WTC11 (cell line): ENCODE data around the gene ANKRD27. TPM values are rescaled to one million over a fixed set of nuclear protein-coding genes. Genes with fewer than 3 reads are reported as not detected.
"Not testable (repeated sequence)": the region's sequence is repeated elsewhere in the genome, so short reads cannot be mapped to it uniquely, and the experiment has no call there.

Experiments
- ATAC-seq: fragments of 200-7000 bp; cut with Tn5 transposase; 2 replicates; pipeline ENCODE4 v1.10.0; 2021; ENCODE audit warnings: mild to moderate bottlenecking, moderate library complexity
- CTCF ChIA-PET: fragments of 300-600 bp; sonication (Branson Sonifier 250); formaldehyde crosslinking; loops from one replicate; lab custom pipeline; 2021; ENCODE audit warnings: antibody characterized with exemption; lab: Charles Lee
- POLR2A ChIA-PET: fragments of 350-600 bp; sonication (Branson Sonifier 250); formaldehyde crosslinking; loops from one replicate; lab custom pipeline; 2021; ENCODE audit warnings: antibody characterized with exemption; lab: Charles Lee
- DNase-seq: peaks from one replicate; pipeline ENCODE4 v3.0.0; 2021; ENCODE audit warnings: low spot score
- H3K27ac Mint-ChIP-seq: 2 replicates; pipeline ENCODE4 v1.8.0; 2021; ENCODE audit warnings: mixed read lengths
- H3K27me3 Mint-ChIP-seq: 2 replicates; pipeline ENCODE4 v1.8.0; 2021; ENCODE audit warnings: low read depth, mild to moderate bottlenecking, moderate library complexity, mixed read lengths
- H3K36me3 Mint-ChIP-seq: 2 replicates; pipeline ENCODE4 v1.8.0; 2021; ENCODE audit warnings: mixed read lengths
- H3K4me1 Mint-ChIP-seq: 2 replicates; pipeline ENCODE4 v1.8.0; 2022; ENCODE audit warnings: mixed read lengths
- H3K4me3 Mint-ChIP-seq: 2 replicates; pipeline ENCODE4 v1.8.0; 2021; ENCODE audit warnings: mild to moderate bottlenecking, moderate library complexity, mixed read lengths
- H3K9me3 Mint-ChIP-seq: 2 replicates; pipeline ENCODE4 v1.8.0; 2021; ENCODE audit warnings: mixed read lengths
- CBFB ChIP-seq: sonication (generic); formaldehyde crosslinking; IDR thresholded peaks from 2 replicates; pipeline ENCODE4 v1.8.1; 2022; ENCODE audit warnings: mild to moderate bottlenecking, low read depth, missing genetic modification reagents
- CREM ChIP-seq: sonication (generic); formaldehyde crosslinking; IDR thresholded peaks from 2 replicates; pipeline ENCODE4 v1.8.1; 2022; ENCODE audit warnings: mild to moderate bottlenecking, missing genetic modification reagents, moderate library complexity
- HMGA2 ChIP-seq: fragments of 250-450 bp; sonication (Bioruptor Pico); IDR thresholded peaks from 2 replicates; pipeline ENCODE4 v1.4.0; 2021; ENCODE audit warnings: mild to moderate bottlenecking, moderate library complexity
- JUN ChIP-seq: sonication (generic); formaldehyde crosslinking; IDR thresholded peaks from 2 replicates; pipeline ENCODE4 v1.8.0; 2023; ENCODE audit warnings: mild to moderate bottlenecking, missing genetic modification reagents
- NFE2L1 ChIP-seq: sonication (generic); formaldehyde crosslinking; IDR thresholded peaks from 2 replicates; pipeline ENCODE4 v1.8.1; 2023; ENCODE audit warnings: missing genetic modification reagents
- NR2C2 ChIP-seq: sonication (generic); formaldehyde crosslinking; IDR thresholded peaks from 2 replicates; pipeline ENCODE4 v1.8.0; 2022; ENCODE audit warnings: mild to moderate bottlenecking, missing genetic modification reagents
- NR3C1 ChIP-seq: sonication (generic); formaldehyde crosslinking; conservative IDR thresholded peaks from 2 replicates; pipeline ENCODE4 v1.8.1; 2023; ENCODE audit warnings: low read depth, mild to moderate bottlenecking, missing genetic modification reagents
- PRRX2 ChIP-seq: fragments of 250-450 bp; sonication (Bioruptor Pico); IDR thresholded peaks from 2 replicates; pipeline ENCODE4 v1.8.0; 2021; ENCODE audit warnings: mild to moderate bottlenecking
- RELA ChIP-seq: sonication (generic); formaldehyde crosslinking; IDR thresholded peaks from 2 replicates; pipeline ENCODE4 v1.8.1; 2022; ENCODE audit warnings: missing genetic modification reagents, mild to moderate bottlenecking, borderline replicate concordance
- RORB ChIP-seq: fragments of 250-450 bp; sonication (Bioruptor Pico); IDR thresholded peaks from 2 replicates; pipeline ENCODE4 v1.9.0; 2021; ENCODE audit warnings: mild to moderate bottlenecking
- SP1 ChIP-seq: sonication (generic); formaldehyde crosslinking; conservative IDR thresholded peaks from 2 replicates; pipeline ENCODE4 v1.8.1; 2022; ENCODE audit warnings: missing genetic modification reagents
- TP53 ChIP-seq: sonication (generic); formaldehyde crosslinking; IDR thresholded peaks from 2 replicates; pipeline ENCODE4 v1.8.1; 2023; ENCODE audit warnings: mild to moderate bottlenecking, missing genetic modification reagents
- USF2 ChIP-seq: sonication (generic); formaldehyde crosslinking; IDR thresholded peaks from 2 replicates; pipeline ENCODE4 v1.8.1; 2023; ENCODE audit warnings: mild to moderate bottlenecking, missing genetic modification reagents, moderate library complexity
- ZBTB21 ChIP-seq: sonication (generic); formaldehyde crosslinking; IDR thresholded peaks from 2 replicates; pipeline ENCODE4 v1.8.1; 2023; ENCODE audit warnings: mild to moderate bottlenecking, missing genetic modification reagents, borderline replicate concordance
- ZNF121 ChIP-seq: sonication (generic); formaldehyde crosslinking; IDR thresholded peaks from 2 replicates; pipeline ENCODE4 v1.8.0; 2023; ENCODE audit warnings: missing genetic modification reagents
- total RNA-seq: library from RNA; stranded (reverse); gene quantifications from 3 replicates; pipeline ENCODE4 v1.2.3, GENCODE V29; 2021
- TF ChIP-seq, protein P1 (sequence below): sonication (generic); formaldehyde crosslinking; IDR thresholded peaks from 2 replicates; pipeline ENCODE4 v1.8.0; 2022; ENCODE audit warnings: missing genetic modification reagents
- TF ChIP-seq, protein P2 (sequence below): sonication (generic); formaldehyde crosslinking; IDR thresholded peaks from 2 replicates; pipeline ENCODE4 v1.8.0; 2022; ENCODE audit warnings: mild to moderate bottlenecking, missing genetic modification reagents
- TF ChIP-seq, protein P3 (sequence below): fragments of 250-450 bp; sonication (Bioruptor Pico); IDR thresholded peaks from 2 replicates; pipeline ENCODE4 v1.9.0; 2021; ENCODE audit warnings: moderate library complexity, mild to moderate bottlenecking, inconsistent platforms, borderline replicate concordance
- TF ChIP-seq, protein P4 (sequence below): sonication (generic); formaldehyde crosslinking; IDR thresholded peaks from 2 replicates; pipeline ENCODE4 v1.8.1; 2023; ENCODE audit warnings: mild to moderate bottlenecking, missing genetic modification reagents, borderline replicate concordance
- TF ChIP-seq, protein P5 (sequence below): sonication (generic); formaldehyde crosslinking; conservative IDR thresholded peaks from 2 replicates; pipeline ENCODE4 v1.8.1; 2022; ENCODE audit warnings: mild to moderate bottlenecking, missing genetic modification reagents
- TF ChIP-seq, protein P6 (sequence below): sonication (generic); formaldehyde crosslinking; IDR thresholded peaks from 2 replicates; pipeline ENCODE4 v1.8.1; 2023; ENCODE audit warnings: mild to moderate bottlenecking, missing genetic modification reagents, moderate library complexity

Gene ANKRD27
- total RNA-seq, 1 experiment from 2014 or later, result 48.6 TPM

GRCh38 chr19:32717496-32717895 lies 42.5 kb upstream of the ANKRD27 start:
- ATAC-seq (no peak), DNase-seq (no peak)
- ChIA-PET CTCF (interaction anchor here (2.1 kb wide), 1 partner anchor 42 kb away, joined by 6 read pairs; the partner anchor contains the start of genes ANKRD27 and RGS9BP), POLR2A (no interaction called here)
- H3K4me1 Mint-ChIP-seq, result peaks cover 5% of the 10 kb centered on the region
- TF ChIP-seq, protein P1, sequence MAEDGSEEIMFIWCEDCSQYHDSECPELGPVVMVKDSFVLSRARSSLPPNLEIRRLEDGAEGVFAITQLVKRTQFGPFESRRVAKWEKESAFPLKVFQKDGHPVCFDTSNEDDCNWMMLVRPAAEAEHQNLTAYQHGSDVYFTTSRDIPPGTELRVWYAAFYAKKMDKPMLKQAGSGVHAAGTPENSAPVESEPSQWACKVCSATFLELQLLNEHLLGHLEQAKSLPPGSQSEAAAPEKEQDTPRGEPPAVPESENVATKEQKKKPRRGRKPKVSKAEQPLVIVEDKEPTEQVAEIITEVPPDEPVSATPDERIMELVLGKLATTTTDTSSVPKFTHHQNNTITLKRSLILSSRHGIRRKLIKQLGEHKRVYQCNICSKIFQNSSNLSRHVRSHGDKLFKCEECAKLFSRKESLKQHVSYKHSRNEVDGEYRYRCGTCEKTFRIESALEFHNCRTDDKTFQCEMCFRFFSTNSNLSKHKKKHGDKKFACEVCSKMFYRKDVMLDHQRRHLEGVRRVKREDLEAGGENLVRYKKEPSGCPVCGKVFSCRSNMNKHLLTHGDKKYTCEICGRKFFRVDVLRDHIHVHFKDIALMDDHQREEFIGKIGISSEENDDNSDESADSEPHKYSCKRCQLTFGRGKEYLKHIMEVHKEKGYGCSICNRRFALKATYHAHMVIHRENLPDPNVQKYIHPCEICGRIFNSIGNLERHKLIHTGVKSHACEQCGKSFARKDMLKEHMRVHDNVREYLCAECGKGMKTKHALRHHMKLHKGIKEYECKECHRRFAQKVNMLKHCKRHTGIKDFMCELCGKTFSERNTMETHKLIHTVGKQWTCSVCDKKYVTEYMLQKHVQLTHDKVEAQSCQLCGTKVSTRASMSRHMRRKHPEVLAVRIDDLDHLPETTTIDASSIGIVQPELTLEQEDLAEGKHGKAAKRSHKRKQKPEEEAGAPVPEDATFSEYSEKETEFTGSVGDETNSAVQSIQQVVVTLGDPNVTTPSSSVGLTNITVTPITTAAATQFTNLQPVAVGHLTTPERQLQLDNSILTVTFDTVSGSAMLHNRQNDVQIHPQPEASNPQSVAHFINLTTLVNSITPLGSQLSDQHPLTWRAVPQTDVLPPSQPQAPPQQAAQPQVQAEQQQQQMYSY (CRISPR knock-in tag), result no peak
- TF ChIP-seq, protein P2, sequence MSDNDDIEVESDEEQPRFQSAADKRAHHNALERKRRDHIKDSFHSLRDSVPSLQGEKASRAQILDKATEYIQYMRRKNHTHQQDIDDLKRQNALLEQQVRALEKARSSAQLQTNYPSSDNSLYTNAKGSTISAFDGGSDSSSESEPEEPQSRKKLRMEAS (CRISPR knock-in tag), result no peak
- TF ChIP-seq NFE2L1 (CRISPR knock-in tag) (no peak), JUN (CRISPR knock-in tag) (no peak), CBFB (no peak)
- TF ChIP-seq, protein P3, sequence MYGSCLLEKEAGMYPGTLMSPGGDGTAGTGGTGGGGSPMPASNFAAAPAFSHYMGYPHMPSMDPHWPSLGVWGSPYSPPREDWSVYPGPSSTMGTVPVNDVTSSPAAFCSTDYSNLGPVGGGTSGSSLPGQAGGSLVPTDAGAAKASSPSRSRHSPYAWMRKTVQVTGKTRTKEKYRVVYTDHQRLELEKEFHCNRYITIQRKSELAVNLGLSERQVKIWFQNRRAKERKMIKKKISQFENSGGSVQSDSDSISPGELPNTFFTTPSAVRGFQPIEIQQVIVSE (CRISPR knock-in tag), result no peak
- H3K9me3 Mint-ChIP-seq, result peaks cover 3% of the 10 kb centered on the region
- 0 out of 2 replicates have a peak, but pooled peaks cover 2% of the 10 kb centered on the region for H3K36me3 Mint-ChIP-seq
- no peak overlapping the region for H3K4me3 Mint-ChIP-seq
- no peak overlapping the region; the same call in 1 of the 2 replicates for H3K27ac Mint-ChIP-seq
- no peaks in the 10 kb centered on the region for H3K27me3 Mint-ChIP-seq

DNA sequence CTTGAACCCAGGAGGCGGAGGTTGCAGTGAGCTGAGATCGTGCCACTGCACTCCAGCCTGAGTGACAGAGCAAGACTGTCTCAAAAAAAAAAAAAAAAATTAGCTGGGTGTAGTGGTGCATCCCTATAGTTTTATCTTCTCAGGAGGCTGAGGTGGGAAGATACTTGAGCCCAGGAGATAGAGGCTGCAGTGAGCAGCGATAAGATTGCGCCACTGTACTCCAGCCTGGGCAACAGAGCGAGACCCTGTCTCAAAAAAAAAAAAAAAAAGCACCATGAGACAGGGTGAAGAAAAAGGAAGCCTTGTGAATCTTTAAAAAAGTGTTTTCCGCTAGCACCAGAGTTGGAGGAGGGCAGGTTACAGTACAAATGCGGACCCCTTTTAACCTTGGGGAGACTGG lies 41.2 kb upstream of the ANKRD27 start:
- POLR2A ChIA-PET, H3K4me1 Mint-ChIP-seq, H3K4me3 Mint-ChIP-seq, CTCF ChIA-PET, H3K27me3 Mint-ChIP-seq, H3K9me3 Mint-ChIP-seq, H3K27ac Mint-ChIP-seq, DNase-seq, H3K36me3 Mint-ChIP-seq, ATAC-seq: not testable (repeated sequence)

GRCh38 chr19:32711747-32712146 lies 36.8 kb upstream of the ANKRD27 start:
- Mint-ChIP-seq H3K36me3 (no peaks in the 10 kb centered on the region), H3K27ac (no peak overlapping the region)
- ATAC-seq, result no peak

GRCh38 chr19:32709032-32709431 lies 34.1 kb upstream of the ANKRD27 start:
- peaks cover 5% of the 10 kb centered on the region for H3K27me3 Mint-ChIP-seq
- peaks cover 6% of the 10 kb centered on the region for H3K36me3 Mint-ChIP-seq
- no peaks in the 10 kb centered on the region for H3K4me1 Mint-ChIP-seq
- ATAC-seq (no peak), DNase-seq (no peak)
- H3K9me3 Mint-ChIP-seq, result peaks cover 6% of the 10 kb centered on the region
- H3K27ac Mint-ChIP-seq, result no peak overlapping the region
- ChIA-PET POLR2A (no interaction called here), CTCF (interaction anchor here (0.6 kb wide), 1 partner anchor 383 kb away, joined by 6 read pairs; no protein-coding TSS in a partner anchor)
- H3K4me3 Mint-ChIP-seq, result no peak overlapping the region
- TF ChIP-seq ZBTB21 (no peak), SP1 (CRISPR knock-in tag) (no peak), TP53 (CRISPR knock-in tag) (no peak), RELA (no peak), ZNF121 (no peak), USF2 (no peak), NR3C1 (no peak), NR2C2 (CRISPR knock-in tag) (no peak)
- TF ChIP-seq, protein P4, sequence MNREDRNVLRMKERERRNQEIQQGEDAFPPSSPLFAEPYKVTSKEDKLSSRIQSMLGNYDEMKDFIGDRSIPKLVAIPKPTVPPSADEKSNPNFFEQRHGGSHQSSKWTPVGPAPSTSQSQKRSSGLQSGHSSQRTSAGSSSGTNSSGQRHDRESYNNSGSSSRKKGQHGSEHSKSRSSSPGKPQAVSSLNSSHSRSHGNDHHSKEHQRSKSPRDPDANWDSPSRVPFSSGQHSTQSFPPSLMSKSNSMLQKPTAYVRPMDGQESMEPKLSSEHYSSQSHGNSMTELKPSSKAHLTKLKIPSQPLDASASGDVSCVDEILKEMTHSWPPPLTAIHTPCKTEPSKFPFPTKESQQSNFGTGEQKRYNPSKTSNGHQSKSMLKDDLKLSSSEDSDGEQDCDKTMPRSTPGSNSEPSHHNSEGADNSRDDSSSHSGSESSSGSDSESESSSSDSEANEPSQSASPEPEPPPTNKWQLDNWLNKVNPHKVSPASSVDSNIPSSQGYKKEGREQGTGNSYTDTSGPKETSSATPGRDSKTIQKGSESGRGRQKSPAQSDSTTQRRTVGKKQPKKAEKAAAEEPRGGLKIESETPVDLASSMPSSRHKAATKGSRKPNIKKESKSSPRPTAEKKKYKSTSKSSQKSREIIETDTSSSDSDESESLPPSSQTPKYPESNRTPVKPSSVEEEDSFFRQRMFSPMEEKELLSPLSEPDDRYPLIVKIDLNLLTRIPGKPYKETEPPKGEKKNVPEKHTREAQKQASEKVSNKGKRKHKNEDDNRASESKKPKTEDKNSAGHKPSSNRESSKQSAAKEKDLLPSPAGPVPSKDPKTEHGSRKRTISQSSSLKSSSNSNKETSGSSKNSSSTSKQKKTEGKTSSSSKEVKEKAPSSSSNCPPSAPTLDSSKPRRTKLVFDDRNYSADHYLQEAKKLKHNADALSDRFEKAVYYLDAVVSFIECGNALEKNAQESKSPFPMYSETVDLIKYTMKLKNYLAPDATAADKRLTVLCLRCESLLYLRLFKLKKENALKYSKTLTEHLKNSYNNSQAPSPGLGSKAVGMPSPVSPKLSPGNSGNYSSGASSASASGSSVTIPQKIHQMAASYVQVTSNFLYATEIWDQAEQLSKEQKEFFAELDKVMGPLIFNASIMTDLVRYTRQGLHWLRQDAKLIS (CRISPR knock-in tag), result no peak
- TF ChIP-seq, protein P5, sequence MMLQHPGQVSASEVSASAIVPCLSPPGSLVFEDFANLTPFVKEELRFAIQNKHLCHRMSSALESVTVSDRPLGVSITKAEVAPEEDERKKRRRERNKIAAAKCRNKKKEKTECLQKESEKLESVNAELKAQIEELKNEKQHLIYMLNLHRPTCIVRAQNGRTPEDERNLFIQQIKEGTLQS (CRISPR knock-in tag), result no peak

More at GRCh38 chr19:32711747-32712146, 36.8 kb upstream of the ANKRD27 start:
- TF ChIP-seq HMGA2 (CRISPR knock-in tag), result no peak
- no peak for TF ChIP-seq RORB
- no peak for TF ChIP-seq CREM
- TF ChIP-seq, protein P6, sequence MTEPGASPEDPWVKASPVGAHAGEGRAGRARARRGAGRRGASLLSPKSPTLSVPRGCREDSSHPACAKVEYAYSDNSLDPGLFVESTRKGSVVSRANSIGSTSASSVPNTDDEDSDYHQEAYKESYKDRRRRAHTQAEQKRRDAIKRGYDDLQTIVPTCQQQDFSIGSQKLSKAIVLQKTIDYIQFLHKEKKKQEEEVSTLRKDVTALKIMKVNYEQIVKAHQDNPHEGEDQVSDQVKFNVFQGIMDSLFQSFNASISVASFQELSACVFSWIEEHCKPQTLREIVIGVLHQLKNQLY (CRISPR knock-in tag), result no peak
- no peak for TF ChIP-seq PRRX2 (CRISPR knock-in tag)
- no peak for TF ChIP-seq NFE2L1 (CRISPR knock-in tag)
- Mint-ChIP-seq H3K4me1 (no peaks in the 10 kb centered on the region), H3K4me3 (no peak overlapping the region), H3K9me3 (no peaks in the 10 kb centered on the region), H3K27me3 (no peaks in the 10 kb centered on the region)
- no peak for DNase-seq
- ChIA-PET POLR2A (no interaction called here), CTCF (no interaction called here)
